IMR-90 (cell line): Measurements from ENCODE around the gene HERC5.

Source experiments
- MAFK ChIP-seq: IDR thresholded peaks from 2 replicates; pipeline ENCODE4 v1.6.1; 2012; ENCODE audit warnings: low read depth, low read length, improper control_type of control experiment
- MXI1 ChIP-seq: IDR thresholded peaks from 2 replicates; pipeline ENCODE4 v1.6.1; 2012; ENCODE audit warnings: low read depth, mild to moderate bottlenecking, low read length, moderate library complexity, borderline replicate concordance
- POLR2A ChIP-seq: IDR thresholded peaks from 2 replicates; pipeline ENCODE4 v1.6.1; 2012; ENCODE audit warnings: mild to moderate bottlenecking, low read depth, low read length
- USF2 ChIP-seq: fragments of 150-350 bp; IDR thresholded peaks from 2 replicates; pipeline ENCODE4 v1.6.1; 2017; ENCODE audit warnings: mild to moderate bottlenecking, antibody characterized with exemption, low read length, low read depth
- TF ChIP-seq, protein P1 (sequence below): conservative IDR thresholded peaks from 2 replicates; pipeline ENCODE4 v1.5.1; 2012; ENCODE audit warnings: mild to moderate bottlenecking, low read depth, low read length, improper control_type of control experiment

GRCh38 chr4:88497859-88498409 is 41.0 kb downstream of the HERC5 start:
- TF ChIP-seq POLR2A (no peak), MXI1 (no peak), USF2 (no peak), MAFK (no peak)
- TF ChIP-seq, protein P1, sequence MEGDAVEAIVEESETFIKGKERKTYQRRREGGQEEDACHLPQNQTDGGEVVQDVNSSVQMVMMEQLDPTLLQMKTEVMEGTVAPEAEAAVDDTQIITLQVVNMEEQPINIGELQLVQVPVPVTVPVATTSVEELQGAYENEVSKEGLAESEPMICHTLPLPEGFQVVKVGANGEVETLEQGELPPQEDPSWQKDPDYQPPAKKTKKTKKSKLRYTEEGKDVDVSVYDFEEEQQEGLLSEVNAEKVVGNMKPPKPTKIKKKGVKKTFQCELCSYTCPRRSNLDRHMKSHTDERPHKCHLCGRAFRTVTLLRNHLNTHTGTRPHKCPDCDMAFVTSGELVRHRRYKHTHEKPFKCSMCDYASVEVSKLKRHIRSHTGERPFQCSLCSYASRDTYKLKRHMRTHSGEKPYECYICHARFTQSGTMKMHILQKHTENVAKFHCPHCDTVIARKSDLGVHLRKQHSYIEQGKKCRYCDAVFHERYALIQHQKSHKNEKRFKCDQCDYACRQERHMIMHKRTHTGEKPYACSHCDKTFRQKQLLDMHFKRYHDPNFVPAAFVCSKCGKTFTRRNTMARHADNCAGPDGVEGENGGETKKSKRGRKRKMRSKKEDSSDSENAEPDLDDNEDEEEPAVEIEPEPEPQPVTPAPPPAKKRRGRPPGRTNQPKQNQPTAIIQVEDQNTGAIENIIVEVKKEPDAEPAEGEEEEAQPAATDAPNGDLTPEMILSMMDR = no peak
